GM12878 (cell line): ENCODE results near the gene EXOC3L1. TPM values are rescaled to one million over a fixed set of nuclear protein-coding genes. Genes with fewer than 3 reads are reported as not detected.
A peak's percentile ranks its signal among the peaks of the same experiment; 100 is the strongest.

Source experiments
- ATAC-seq: fragments of 200-7000 bp; cut with Tn5 transposase; 3 replicates; pipeline ENCODE4 v1.9.1; 2020; ENCODE audit warnings: mild to moderate bottlenecking, moderate library complexity
- BruUV-seq: library from RNA; stranded (reverse); fragments of 400-500 nt; replicated peaks from 2 replicates; lab custom pipeline; 2021; lab: Mats Ljungman, UMichigan
- CTCF ChIA-PET: fragments of 300-600 bp; sonication (Branson Sonifier 250); formaldehyde crosslinking; extraction: SDS; loops from one replicate; lab custom pipeline; 2021; ENCODE audit warnings: inconsistent platforms; lab: Yijun Ruan, JAX
- POLR2A ChIA-PET: fragments of 350-600 bp; formaldehyde crosslinking; extraction: SDS; loops from one replicate; lab custom pipeline; 2021; ENCODE audit warnings: inconsistent platforms; lab: Charles Lee
- RAD21 ChIA-PET: fragments of 300-600 bp; sonication (Branson Sonifier 250); formaldehyde crosslinking; loops from one replicate; lab custom pipeline; 2023; ENCODE audit warnings: antibody characterized with exemption; ENCODE audit not compliant: unreplicated experiment; lab: Charles Lee
- SMC1A ChIA-PET: fragments of 300-600 bp; sonication (Branson Sonifier 250); formaldehyde crosslinking; loops from one replicate; lab custom pipeline; 2023; ENCODE audit not compliant: unreplicated experiment, uncharacterized antibody; lab: Charles Lee
- DNase-seq: peaks from one replicate; pipeline ENCODE4 v3.0.0-alpha.2; 2011; ENCODE audit warnings: low read depth, low spot score
- FAIRE-seq: peaks from 3 replicates; lab custom pipeline; 2011; peaks lifted over from hg19 to GRCh38; lab: Jason Lieb, UNC
- H2AFZ ChIP-seq: 2 replicates; pipeline ENCODE4 v1.6.0; 2011; ENCODE audit warnings: low read depth, low read length, control low read depth; ENCODE audit not compliant: control insufficient read depth
- H3K27ac ChIP-seq: 2 replicates; pipeline ENCODE4 v1.5.1; 2011; ENCODE audit warnings: control low read depth; ENCODE audit not compliant: control insufficient read depth, insufficient read depth
- H3K27me3 ChIP-seq, 2 experiments: replicated peaks in 1 of 2; 2 replicates each; pipeline versions ENCODE4 v1.6.0 to v1.6.1; 2011; ENCODE audit warnings: low read length in 1 of 2; ENCODE audit not compliant: control insufficient read depth in 2 of 2, insufficient read depth in 2 of 2
- H3K36me3 ChIP-seq, 2 experiments: 2 replicates each; pipeline ENCODE4 v1.5.1; 2011; ENCODE audit warnings: low read length in 1 of 2; ENCODE audit not compliant: control insufficient read depth in 2 of 2, insufficient read depth in 2 of 2
- H3K4me1 ChIP-seq: 2 replicates; pipeline ENCODE4 v1.6.1; 2011; ENCODE audit warnings: mild to moderate bottlenecking, low read length, moderate library complexity, mixed read lengths; ENCODE audit not compliant: control insufficient read depth, insufficient read depth
- H3K4me2 ChIP-seq: 2 replicates; pipeline ENCODE4 v1.6.0; 2011; ENCODE audit warnings: control low read depth; ENCODE audit not compliant: control insufficient read depth, insufficient read depth
- H3K4me3 ChIP-seq: fragments of 200-600 bp; sonication (generic); 2 replicates; pipeline ENCODE4 v1.5.1; 2016
- H3K79me2 ChIP-seq: 2 replicates; pipeline ENCODE4 v1.6.0; 2011; ENCODE audit warnings: low read length; ENCODE audit not compliant: control insufficient read depth, insufficient read depth
- H3K9ac ChIP-seq: 2 replicates; pipeline ENCODE4 v1.8.0; 2011; ENCODE audit warnings: low read length, control low read depth, mixed read lengths; ENCODE audit not compliant: control insufficient read depth, insufficient read depth
- H3K9me3 ChIP-seq: replicated peaks from 3 replicates; pipeline ENCODE4 v1.5.1; 2011; ENCODE audit warnings: mild to moderate bottlenecking, low read length; ENCODE audit not compliant: control insufficient read depth, insufficient read depth
- H4K20me1 ChIP-seq: 2 replicates; pipeline ENCODE4 v1.6.0; 2011; ENCODE audit not compliant: control insufficient read depth, insufficient read depth
- CREM ChIP-seq: IDR thresholded peaks from 2 replicates; pipeline ENCODE4 v1.6.1; 2014; ENCODE audit warnings: antibody characterized with exemption, low read depth
- EP300 ChIP-seq, 2 experiments: fragments of 150-350 bp in 1 of 2; IDR thresholded peaks; 2 replicates each; pipeline ENCODE4 v1.6.1; 2011 to 2012; ENCODE audit warnings: low read depth in 2 of 2, low read length in 2 of 2, borderline replicate concordance in 1 of 2, improper control_type of control experiment in 1 of 2, inconsistent platforms in 1 of 2; ENCODE audit not compliant: control insufficient read depth in 1 of 2
- GABPA ChIP-seq: IDR thresholded peaks from 2 replicates; pipeline ENCODE4 v1.6.1; 2014; ENCODE audit warnings: antibody characterized with exemption, low read depth, mild to moderate bottlenecking, inconsistent platforms
- IRF4 ChIP-seq: IDR thresholded peaks from 2 replicates; pipeline ENCODE4 v1.6.1; 2011; ENCODE audit warnings: low read depth, low read length
- MYC ChIP-seq: IDR thresholded peaks from 2 replicates; pipeline ENCODE4 v1.6.1; 2011; ENCODE audit warnings: mild to moderate bottlenecking, low read length, moderate library complexity, inconsistent platforms; ENCODE audit not compliant: insufficient read depth, insufficient replicate concordance, insufficient read length, severe bottlenecking
- NFIC ChIP-seq: IDR thresholded peaks from 2 replicates; pipeline ENCODE4 v1.6.1; 2012; ENCODE audit warnings: low read depth, mild to moderate bottlenecking, inconsistent platforms, low read length, moderate library complexity
- PML ChIP-seq: IDR thresholded peaks from 2 replicates; pipeline ENCODE4 v1.6.1; 2012; ENCODE audit warnings: low read length, inconsistent platforms
- POLR2AphosphoS5 ChIP-seq: IDR thresholded peaks from 2 replicates; pipeline ENCODE4 v1.6.1; 2011; ENCODE audit warnings: mild to moderate bottlenecking, low read length, inconsistent platforms
- SMARCA5 ChIP-seq: fragments of 450-650 bp; IDR thresholded peaks from 2 replicates; pipeline ENCODE4 v1.6.1; 2017; ENCODE audit warnings: mild to moderate bottlenecking
- YY1 ChIP-seq: IDR thresholded peaks from 2 replicates; pipeline ENCODE4 v1.6.1; 2011; ENCODE audit warnings: low read depth, mild to moderate bottlenecking, low read length
- WGBS: methylation state at CpG from one replicate; pipeline ENCODE4 v1.1.6; 2016; ENCODE audit warnings: low lambda C conversion rate; ENCODE audit not compliant: insufficient replicate concordance, insufficient coverage; ENCODE audit errors: missing lambda C conversion rate; 5-methylcytosine and 5-hydroxymethylcytosine counted together
- in situ Hi-C: fragments of 300-500 bp; cut with MboI; formaldehyde crosslinking; loops from 9 replicates; pipeline ENCODE4 v1.14.3; 2018; ENCODE audit warnings: mixed read lengths
- intact Hi-C: fragments of 100-400 bp; cut with micrococcal nuclease; formaldehyde crosslinking; loops from one replicate; pipeline ENCODE4 v1.14.2; 2022; ENCODE audit not compliant: unreplicated experiment
- polyA plus RNA-seq, 11 experiments: library from polyadenylated mRNA; depleted of rRNA in 4 of 11; unstranded in 6 of 11; stranded (reverse) in 5 of 11; fragments of >200 nt; fragmentation: Nextera tagmentation in 4 of 11; fragmentation: Illumina TruSeq in 1 of 11; extraction: Ambion mirVana in 4 of 11; extraction: Trizol in 1 of 11; gene quantifications; 1 replicate in 1 of 11; 2 replicates in 10 of 11; pipeline versions ENCODE4 v1.2.1 to v1.2.3, GENCODE V29; 2011 to 2016; ENCODE audit warnings: inconsistent platforms in 2 of 11, missing spikeins in 2 of 11, low read depth in 1 of 11
- total RNA-seq, 4 experiments: library from RNA; depleted of rRNA in 3 of 4; stranded (reverse); fragments of >200 nt in 3 of 4; fragmentation: Illumina TruSeq in 1 of 4; extraction: Trizol in 1 of 4; gene quantifications; 2 replicates each; pipeline versions ENCODE4 v1.2.1 to v1.2.3, GENCODE V29; 2013 to 2021
- TF ChIP-seq, protein P1 (sequence below): fragments of 450-650 bp; IDR thresholded peaks from 2 replicates; pipeline ENCODE4 v1.6.1; 2018; ENCODE audit warnings: mild to moderate bottlenecking, low read depth, moderate library complexity; ENCODE audit not compliant: partially characterized antibody
- TF ChIP-seq, protein P2 (sequence below): fragments of 150-350 bp; IDR thresholded peaks from 2 replicates; pipeline ENCODE4 v1.6.1; 2014; ENCODE audit warnings: mild to moderate bottlenecking, low read depth, low read length

EXOC3L1 gene
- total and polyA plus RNA-seq, 10 of the 15 experiments (the other 5 are each of a cell fraction or from before 2014, with no cell fraction given), result 0.07 to 0.42 TPM; not detected in 8

DNA sequence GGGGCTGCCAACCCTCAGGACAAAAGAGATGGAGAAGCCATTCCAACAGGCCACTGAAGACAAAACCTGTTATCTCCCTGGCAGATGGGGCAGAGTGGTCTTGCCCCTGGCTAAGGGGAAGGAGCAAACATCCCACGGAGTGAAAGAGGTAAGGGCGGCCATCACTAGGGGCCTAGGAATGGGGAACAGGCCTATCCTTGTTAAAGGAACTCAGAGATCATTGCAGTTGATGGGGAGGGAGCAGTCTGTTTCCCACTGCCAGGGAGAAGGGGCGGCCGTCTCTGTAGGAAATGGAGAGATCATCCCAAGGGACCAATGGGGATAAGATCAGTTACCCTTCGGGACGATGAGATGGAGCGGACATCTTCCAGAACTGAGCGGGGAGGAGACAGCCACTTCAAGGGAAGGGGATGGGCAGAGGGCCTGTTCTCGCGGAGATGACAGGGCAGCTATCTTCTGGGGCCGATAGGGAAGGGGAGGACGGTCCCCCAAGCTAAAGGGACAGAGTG is 36.4 kb upstream of the EXOC3L1 start:
- DNase-seq (no peak), FAIRE-seq (no peak)
- SMC1A ChIA-PET, result interaction anchor here (0.7 to 2.6 kb wide), 10 partner anchors 9 to 208 kb away, joined by 3 to 21 read pairs (median 4); partner anchors contain the start of genes ELMO3, FBXL8, FHOD1 and SLC9A5
- Histone ChIP-seq H2AFZ (peak overlapping the region; percentile 85), H3K27me3 (no peaks in the 10 kb centered on the region), H3K79me2 (peaks cover 18% of the 10 kb centered on the region), H3K9ac (peak overlapping the region; percentile 73), H3K27ac (peak overlapping the region; percentile 54)
- intact Hi-C loops, result no loop called here
- TF ChIP-seq MYC (peak; percentile 16), POLR2AphosphoS5 (peak; percentile 58; the same call in 1 of the 2 replicates), SMARCA5 (0 out of 2 replicates have a peak, but pooled peaks have one; percentile 17), IRF4 (no peak), YY1 (peak; percentile 44; the same call in 1 of the 2 replicates), PML (no peak)
- TF ChIP-seq, all 136 proteins: peak for 4
- H3K36me3 ChIP-seq, result peaks cover 11 to 20% of the 10 kb centered on the region in 2 experiments; a peak in 3 of 4 replicates
- no peaks in the 10 kb centered on the region for H3K9me3 ChIP-seq
- peak overlapping the region; percentile 84 for H3K4me2 ChIP-seq
- peak overlapping the region; percentile 87 for H3K4me3 ChIP-seq
- no peaks in the 10 kb centered on the region for H4K20me1 ChIP-seq
- ChIA-PET RAD21 (interaction anchor here (0.6 to 3.1 kb wide), 10 partner anchors 10 to 209 kb away, joined by 3 to 35 read pairs (median 4); partner anchors contain the start of genes FHOD1, NOL3 and PLEKHG4), CTCF (interaction anchor here (0.6 to 2.5 kb wide), 15 partner anchors 9 to 255 kb away, joined by 3 to 25 read pairs (median 5); partner anchors contain the start of genes ATP6V0D1, E2F4, ELMO3 and EXOC3L1), POLR2A (interaction anchor here (0.6 to 7.7 kb wide), 11 partner anchors 11 to 245 kb away, joined by 3 to 100 read pairs (median 5); partner anchors contain the start of genes E2F4, EXOC3L1, FHOD1 and NOL3)
- peaks cover 12% of the 10 kb centered on the region for H3K4me1 ChIP-seq
- WGBS, result 7% methylated on average over 12 of the region's 12 CpGs
- TSS peak; percentile 65 for BruUV-seq
- in situ Hi-C loops, result no loop called here
- ATAC-seq, result peak; percentile 4

DNA sequence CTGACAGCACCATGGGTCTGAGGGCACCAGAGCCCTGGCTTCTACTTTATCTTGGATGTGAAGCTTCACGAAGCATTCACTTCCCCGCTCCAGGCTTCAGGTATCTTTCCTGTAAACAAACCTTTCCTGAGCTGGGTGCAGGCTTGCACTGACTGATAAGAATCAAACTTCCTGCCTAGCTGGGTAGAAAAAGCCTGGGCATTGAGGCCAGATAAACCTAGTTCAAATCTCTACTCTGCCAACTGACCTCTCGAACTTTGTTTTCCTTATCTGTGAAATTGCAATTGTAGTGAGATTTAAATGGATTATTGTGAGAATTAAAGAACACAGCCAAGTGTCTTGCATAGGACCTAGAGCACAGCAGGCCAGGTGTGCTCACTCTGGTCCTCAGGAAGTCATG is 34.1 kb upstream of the EXOC3L1 start:
- BruUV-seq, result no TSS peak
- Histone ChIP-seq H3K27me3 (no peaks in the 10 kb centered on the region), H3K36me3 (no peaks in the 10 kb centered on the region), H3K79me2 (peaks cover 18% of the 10 kb centered on the region), H2AFZ (no peak overlapping the region), H3K9me3 (no peaks in the 10 kb centered on the region), H3K4me3 (no peak overlapping the region), H3K9ac (no peak overlapping the region), H3K4me2 (no peak overlapping the region), H3K27ac (no peak overlapping the region), H3K4me1 (peaks cover 12% of the 10 kb centered on the region), H4K20me1 (no peaks in the 10 kb centered on the region)
- SMC1A ChIA-PET, result interaction anchor here (1.0 kb wide), 1 partner anchor 12 kb away, joined by 4 read pairs; no protein-coding TSS in a partner anchor
- intact Hi-C loops, result no loop called here
- 78% methylated on average over 3 of the region's 3 CpGs for WGBS
- no peak for DNase-seq
- ATAC-seq, result no peak
- in situ Hi-C loops, result no loop called here
- POLR2A ChIA-PET, result interaction anchor here (0.5 to 7.7 kb wide), 2 partner anchors 21 to 84 kb away, joined by 3 to 100 read pairs; partner anchors contain the start of genes FHOD1 and SLC9A5
- CTCF ChIA-PET, result interaction anchor here (1.2 to 1.3 kb wide), 3 partner anchors 20 to 206 kb away, joined by 3 to 4 read pairs (median 3); no protein-coding TSS in a partner anchor
- RAD21 ChIA-PET, result no interaction called here
- FAIRE-seq, result no peak
- TF ChIP-seq EP300 (IDR thresholded peaks at IDR 0.05; ENCODE audit: borderline replicate concordance in 1 of 2, control insufficient read depth in 1 of 2, low read depth in 2 of 2, low read length in 2 of 2) (no peak), GABPA (no peak), NFIC (no peak), CREM (no peak)
- TF ChIP-seq, protein P1, sequence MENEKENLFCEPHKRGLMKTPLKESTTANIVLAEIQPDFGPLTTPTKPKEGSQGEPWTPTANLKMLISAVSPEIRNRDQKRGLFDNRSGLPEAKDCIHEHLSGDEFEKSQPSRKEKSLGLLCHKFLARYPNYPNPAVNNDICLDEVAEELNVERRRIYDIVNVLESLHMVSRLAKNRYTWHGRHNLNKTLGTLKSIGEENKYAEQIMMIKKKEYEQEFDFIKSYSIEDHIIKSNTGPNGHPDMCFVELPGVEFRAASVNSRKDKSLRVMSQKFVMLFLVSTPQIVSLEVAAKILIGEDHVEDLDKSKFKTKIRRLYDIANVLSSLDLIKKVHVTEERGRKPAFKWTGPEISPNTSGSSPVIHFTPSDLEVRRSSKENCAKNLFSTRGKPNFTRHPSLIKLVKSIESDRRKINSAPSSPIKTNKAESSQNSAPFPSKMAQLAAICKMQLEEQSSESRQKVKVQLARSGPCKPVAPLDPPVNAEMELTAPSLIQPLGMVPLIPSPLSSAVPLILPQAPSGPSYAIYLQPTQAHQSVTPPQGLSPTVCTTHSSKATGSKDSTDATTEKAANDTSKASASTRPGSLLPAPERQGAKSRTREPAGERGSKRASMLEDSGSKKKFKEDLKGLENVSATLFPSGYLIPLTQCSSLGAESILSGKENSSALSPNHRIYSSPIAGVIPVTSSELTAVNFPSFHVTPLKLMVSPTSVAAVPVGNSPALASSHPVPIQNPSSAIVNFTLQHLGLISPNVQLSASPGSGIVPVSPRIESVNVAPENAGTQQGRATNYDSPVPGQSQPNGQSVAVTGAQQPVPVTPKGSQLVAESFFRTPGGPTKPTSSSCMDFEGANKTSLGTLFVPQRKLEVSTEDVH, result no peak
- TF ChIP-seq, protein P2, sequence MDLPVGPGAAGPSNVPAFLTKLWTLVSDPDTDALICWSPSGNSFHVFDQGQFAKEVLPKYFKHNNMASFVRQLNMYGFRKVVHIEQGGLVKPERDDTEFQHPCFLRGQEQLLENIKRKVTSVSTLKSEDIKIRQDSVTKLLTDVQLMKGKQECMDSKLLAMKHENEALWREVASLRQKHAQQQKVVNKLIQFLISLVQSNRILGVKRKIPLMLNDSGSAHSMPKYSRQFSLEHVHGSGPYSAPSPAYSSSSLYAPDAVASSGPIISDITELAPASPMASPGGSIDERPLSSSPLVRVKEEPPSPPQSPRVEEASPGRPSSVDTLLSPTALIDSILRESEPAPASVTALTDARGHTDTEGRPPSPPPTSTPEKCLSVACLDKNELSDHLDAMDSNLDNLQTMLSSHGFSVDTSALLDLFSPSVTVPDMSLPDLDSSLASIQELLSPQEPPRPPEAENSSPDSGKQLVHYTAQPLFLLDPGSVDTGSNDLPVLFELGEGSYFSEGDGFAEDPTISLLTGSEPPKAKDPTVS, result no peak
